Putamen (tissue), 1 donor: ENCODE measurements around the gene POLD4.
A peak's percentile ranks its signal among the peaks of the same experiment; 100 is the strongest.

Experiments used
- DNase-seq: peaks from one replicate; pipeline ENCODE4 v3.0.0-alpha.2; 2016; ENCODE audit warnings: low spot score

Gene POLD4

DNA sequence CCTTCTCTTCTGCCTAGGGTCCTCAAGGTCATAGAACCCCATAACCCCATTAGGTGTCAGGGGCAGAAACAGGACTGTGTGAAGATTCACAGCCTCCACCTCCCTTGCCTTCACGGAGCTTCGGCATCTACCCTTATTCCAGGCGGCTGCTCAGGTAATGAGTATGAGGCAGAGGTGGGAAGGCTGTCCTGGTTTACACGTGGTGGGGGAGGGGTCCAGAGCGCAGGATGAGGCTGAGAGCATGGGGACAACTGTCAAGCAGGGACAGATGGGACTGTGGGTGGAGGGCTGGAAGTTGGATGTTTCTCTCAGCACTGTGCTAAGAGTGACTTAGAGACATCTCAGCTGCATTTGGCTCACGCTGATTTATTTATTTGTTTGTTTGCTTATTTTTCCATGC lies 34.2 kb upstream of the POLD4 start:
- DNase-seq = no peak

DNA sequence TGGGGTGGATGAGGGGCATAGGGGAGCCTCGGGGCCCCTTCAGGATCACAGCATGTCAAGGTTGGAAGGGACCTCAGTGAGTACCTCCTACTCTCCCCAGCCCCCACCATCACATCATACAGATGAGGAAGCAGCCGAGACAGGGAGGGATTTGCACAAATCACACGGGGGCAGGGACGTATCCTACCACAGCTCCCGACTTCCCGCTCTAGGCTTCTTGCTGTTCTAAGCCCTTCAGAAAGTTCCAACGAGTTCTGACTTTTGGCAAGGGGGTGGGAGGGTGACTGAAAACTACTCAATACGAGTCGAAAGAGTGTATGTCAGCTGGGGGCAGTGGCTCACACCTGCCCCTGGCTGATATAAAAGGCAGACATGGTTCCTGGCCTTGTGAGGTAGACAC lies 33.7 kb upstream of the POLD4 start:
- DNase-seq = no peak

DNA sequence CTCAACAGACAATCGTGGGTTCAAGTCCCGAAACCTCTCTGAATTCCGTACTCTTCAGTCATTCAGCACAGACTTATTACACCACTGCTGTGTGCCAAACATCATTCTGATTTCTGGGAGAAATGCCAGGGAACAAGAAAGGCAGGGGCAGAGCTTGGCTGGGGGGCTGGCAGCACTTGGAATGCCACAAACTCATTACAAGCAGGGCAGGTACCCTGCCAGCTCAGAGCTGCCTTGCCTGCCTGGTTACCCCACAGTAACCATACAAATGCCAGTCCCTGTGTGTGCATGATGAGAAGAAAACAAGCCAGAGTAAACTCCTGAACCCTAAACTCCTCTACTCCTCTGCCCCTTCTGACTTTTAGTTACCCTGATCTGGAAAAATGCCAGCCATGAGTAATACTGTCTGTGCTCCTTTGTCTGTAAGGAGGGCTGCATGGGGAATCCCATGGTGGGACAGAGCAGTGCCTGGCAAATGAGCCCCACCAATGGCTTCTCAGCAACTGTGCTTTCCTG lies 31.6 kb upstream of the POLD4 start:
- no peak for DNase-seq

DNA sequence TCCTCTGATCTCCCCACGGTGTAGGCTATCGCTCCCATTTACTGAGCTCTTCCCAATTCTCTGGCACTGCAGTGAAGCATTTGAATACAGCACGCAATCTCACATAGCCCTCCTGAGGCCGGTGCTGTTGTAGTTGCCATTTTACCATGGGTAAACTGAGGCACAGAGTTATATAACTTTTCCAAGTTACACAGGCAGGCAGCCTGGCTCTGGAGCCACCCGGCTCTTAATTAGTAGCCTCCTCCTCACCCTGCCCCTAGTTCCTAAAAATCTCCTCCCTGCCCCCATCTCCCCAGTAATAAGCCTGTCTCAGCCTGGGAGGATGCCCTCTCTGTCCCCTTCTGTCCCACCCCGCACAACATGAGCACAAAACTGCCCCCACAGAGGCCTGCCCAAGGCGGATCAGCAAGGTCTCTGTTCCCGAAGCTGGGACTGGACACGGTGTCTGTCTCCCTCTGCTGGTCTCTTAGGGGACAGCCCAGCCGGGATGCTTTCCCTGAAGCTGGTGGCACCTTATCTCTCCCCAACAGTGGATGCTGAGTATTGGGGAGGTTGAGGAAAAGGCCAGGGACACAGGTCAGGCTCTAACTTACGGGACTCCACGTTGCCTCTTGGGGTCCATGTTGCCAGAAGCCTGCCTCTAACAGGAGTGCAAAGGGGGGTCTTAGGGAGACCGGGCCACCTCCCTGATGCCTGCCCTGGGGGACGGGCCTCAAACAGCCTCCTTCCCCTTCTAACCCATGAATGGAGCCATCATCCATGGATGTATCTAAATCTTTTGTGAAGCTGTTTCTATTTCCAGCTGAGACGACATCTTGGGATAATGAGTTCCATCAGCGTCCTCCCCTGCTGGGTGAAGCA lies 29.2 kb upstream of the POLD4 start:
- peak; percentile 66 for DNase-seq

DNA sequence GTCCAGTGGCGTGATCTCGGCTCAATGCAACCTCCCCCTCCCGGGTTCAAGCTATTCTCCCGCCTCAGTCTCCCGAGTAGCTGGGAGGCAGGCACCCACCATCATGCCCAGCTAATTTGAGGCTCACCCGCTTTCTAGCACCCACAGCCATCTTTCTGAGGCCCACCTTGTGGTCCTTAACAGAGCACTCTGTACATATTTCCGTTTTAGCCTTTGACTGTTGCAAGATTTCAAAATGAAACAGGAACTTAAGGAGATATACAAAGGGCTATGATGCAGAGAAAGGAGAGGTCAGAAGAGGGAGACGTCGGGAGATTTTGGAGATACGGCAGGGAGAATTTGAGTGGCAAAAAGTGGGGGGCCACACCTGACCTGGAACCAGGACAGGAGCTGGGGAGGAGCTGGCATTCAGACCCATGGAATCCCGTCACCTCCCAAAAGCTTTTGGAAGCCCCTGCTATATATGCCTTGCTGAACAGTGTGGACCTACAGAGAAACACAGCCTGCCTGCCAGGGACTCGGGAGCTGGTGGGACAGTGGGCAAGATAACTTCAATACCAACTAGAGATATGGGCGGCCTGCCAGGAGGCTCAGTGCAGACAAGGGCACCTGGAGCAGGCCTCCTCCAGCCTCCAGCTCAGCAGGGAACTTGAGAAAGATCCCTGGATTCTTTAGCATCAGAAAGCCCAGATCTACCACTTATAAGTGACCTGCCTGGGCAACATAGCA lies 28.1 kb upstream of the POLD4 start:
- DNase-seq = no peak

DNA sequence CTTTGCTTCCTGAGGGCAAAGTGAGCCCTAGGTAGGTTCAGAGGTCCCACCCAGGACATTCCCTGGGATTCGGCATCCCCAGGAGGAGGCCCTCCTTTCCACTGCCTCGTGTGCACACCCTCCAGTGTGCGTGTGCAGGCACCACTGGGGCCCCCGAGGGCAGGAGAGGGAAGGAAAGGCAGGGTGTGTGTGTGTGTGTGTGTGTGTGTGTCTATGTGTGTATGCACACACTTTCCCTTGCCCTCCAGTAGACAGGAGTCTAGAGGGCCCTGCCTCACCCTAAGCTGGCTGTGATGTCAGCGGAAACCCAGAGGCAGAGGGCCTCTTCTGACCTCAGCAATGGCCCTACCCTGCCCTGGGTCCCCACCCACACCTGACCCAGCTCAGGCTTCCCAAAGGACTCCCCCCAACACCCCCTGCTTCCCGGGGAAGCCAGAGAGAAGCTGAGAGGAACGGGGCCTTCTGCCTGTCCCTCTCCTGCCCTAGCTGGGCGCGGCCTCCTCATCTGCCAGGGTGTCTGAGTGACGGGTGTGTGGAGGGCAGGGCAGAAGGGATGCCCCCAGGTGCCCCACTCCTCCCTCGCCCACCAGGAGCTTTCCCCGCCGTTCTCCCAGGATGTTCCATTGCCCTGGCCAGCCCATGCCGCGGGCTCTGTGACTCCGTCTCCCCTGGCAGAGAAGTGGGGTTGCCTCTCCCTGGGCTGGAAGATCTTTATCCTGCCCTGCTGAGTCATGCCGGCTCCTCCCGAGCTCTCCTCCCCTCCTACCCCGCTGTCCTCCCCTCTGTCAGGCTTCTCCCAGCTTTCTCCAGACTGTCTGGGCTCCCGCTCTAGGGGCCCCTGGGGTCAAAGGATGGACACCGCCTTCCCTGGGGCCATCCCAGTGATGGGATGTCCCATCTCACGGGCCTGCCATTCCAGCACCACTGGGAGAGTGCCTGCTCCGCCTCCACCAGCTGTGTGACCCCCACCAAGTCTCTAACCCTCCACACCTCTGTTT lies 26.0 kb upstream of the POLD4 start:
- no peak for DNase-seq

DNA sequence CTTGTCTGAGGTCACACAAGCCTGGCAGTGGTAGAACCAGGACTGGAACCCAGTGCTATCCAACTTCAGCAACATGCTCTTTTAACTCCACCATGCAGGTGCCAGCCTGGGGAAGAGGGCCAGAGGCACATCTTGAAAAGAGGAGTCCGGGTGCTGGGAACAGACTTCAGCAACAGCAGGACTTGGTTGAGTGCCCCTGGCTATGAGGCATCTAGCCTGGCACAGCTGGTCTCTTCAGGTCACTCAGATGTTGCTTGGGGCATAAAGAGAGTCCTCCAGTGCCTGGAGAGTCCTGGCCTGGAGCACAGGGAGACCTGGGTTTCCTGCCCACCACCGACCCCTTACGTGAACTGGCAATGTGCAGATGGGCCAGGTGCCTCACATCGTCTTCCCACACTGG lies 25.2 kb upstream of the POLD4 start:
- no peak for DNase-seq

DNA sequence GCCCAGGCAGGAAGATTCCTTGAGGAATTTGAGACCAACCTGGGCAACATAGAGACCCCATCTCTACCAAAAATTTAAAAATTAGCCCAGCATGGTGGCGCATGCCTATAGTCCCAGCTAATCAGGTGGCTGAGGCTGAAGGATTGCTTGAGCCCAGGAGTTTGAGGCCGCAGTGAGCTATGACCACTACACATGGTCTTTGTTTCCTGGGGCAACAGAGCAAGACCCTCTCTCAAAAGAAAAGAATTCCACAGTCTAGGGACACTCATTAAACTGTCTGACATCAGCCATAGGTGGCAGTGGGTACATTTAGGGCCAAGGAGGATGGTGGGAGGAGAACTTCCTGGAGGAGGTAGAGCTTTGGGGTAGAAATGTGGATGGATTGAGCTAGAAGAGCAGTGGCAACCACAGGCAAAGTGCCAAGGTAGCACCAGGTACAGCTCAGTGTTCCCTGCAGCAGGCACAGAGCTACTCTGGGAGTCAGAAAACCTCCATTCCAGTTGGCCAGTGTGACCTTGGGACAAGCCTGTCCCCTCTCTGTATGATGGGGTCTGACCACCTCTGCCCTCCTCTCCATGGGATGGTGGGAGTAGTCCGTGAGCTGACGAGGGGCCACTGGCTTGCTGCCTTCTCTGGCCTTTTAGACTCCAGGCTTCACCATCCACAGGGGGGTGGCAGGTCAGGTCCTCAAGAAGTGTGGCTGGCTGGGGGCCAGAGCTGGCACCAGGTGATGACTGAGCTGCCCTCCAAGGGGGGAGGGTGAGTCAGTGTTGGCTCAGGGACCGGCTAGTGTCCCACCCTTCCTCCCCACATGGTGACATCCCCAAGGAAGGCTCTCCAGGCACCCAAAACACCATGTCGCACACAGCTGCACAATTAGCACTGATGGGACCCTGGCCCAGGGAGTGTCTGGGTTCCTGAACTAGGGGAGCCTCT lies 23.8 kb upstream of the POLD4 start:
- no peak for DNase-seq

DNA sequence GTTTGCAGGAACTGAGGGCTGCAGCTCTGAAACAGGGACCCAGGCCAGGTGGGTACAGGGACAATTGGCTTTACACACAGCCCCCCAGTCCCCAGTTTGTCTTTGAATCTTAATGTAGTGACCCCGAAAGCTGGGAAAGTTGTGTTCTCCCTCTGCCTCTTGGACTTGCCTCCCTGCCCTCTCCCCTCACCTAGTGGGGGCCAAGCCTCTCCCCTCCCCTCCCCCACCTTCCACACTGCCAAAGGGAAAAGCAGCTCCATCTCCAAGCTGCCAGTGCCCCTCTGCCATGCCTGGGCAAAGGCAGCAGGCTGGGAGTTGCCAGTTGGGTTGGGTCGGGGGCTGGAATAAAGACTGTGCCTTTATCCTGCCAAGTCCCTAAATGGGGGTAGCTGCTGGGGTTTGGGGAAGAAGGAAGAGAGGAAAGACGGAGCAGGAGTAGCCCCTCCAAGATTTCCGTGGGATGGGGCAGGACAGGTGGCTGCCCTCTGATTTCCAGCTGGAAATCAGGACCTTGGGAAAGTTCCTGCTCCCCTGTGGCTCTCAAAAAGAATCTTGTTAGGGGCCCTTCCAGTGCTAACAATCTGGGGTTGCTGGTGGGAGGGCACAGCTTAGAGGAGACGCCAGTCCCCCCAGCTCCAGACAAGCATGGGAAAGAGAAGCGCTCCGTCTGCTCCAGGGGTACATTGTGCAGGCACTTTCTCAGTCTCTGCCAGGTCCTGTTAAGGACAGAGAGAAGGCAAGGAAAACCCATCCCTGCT lies 22.9 kb upstream of the POLD4 start:
- no peak for DNase-seq

DNA sequence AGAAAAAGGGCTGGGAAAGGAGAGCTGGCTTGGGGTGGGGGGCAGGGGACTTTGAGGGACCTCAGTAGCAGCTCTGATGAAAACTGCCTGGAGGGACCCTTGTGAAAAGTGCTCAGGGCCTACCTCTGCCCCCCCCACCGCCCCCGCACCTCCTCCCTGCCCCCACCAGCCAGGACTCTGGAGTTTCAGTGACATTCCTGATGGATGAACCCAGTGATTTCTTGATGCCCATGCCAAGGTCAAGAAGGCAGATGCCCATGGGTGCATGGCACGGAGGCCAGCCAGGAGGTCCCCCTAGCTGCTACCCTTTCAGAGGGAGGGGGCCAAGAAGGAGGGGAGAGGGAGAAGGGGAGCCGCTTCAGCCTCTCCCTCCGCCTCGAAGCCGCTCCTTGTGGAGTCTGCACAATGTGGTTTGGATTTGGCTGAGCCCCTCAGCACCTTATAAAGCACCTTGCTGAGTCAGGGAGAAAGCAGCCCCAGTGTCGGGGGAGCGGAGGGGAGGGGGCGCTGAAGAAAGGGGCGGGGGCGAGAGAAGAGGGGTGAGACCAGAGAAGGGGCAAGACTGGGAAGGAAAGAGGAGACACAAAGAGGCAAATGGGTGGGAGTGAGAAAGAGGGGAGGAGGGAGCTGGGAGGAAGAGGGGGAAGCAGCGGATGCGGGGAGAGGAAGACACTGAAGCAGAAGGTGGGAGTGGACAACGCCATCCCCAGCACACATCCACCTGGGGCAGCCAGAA lies 22.1 kb upstream of the POLD4 start:
- no peak for DNase-seq

DNA sequence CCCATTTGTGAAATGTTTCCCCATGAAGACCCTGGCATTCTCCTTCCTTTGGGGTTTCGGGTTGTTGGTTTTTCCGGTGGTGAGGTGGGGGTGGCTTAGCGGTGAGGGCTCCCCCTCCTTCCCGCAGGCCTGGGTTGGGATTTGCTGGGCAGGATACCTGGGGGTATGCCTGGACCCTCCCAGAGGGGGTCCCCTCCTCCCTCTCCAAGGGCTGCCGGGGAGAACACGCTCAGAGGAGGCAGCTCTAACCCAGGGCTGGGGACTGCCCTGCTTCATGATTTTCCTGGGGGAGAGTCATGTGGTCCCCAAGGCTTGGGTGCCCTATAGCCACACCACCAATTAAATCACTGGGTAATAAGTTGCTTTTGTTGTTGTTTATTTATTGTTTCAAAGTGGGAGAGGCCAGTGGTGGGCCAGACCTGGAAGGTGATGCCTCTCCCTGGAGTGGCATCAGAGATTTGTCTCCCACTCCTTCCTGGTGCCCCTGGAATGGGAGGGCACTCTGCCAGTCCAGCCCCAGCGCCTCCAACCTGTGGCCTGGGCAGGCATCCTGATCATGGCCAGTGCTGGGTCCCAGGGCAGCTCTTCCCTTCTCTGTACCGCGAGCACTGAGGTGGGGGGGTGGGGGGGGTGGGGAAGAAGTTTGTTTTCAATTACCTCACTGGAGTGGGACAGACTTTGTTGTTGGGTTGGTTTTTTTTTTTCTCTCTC lies 21.4 kb upstream of the POLD4 start:
- no peak for DNase-seq

DNA sequence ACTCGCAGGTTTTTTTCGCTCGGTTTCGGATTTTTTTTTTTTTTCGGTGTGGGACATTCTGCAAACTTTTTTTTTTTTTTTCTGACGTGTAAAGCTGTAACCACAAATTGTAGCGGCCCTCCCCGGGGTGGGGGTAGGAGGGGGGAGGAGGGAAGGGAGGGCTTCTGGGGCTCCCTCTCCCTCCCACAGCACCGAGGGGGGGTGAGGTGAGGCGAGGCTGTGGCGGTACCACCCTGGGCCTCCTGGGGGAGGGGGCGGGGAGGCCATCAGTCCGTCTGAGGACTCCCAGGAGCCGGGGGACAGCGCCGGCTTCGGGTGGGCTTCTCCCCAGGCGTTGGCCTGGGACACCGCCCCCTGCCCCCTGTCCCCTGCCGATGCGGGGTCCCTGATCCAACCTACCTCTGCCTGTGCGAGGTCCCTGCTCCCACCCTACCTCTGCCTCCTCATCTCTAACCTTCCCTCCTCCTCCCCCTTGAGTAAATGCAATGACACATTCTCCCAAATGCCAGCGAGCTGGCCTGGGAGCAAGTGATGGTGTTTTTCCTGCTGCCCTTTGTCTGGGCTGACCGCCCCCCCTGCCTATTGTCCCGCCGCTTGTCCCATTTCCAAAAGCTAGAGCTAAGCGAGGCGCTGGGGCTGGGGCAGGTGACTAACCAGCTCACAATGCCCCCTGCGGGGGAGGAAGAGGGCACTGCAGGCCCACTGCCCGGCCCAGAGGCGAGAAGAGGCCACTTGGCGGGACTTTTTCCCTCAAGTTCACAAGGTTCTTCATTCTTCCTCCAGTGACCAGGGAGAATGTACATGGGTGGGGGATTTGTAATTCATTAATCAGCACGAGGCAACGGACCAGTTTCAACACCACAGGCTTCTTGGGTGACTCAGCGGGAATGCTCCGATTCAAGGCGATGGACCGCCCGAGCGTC lies 20.6 kb upstream of the POLD4 start:
- DNase-seq = no peak

DNA sequence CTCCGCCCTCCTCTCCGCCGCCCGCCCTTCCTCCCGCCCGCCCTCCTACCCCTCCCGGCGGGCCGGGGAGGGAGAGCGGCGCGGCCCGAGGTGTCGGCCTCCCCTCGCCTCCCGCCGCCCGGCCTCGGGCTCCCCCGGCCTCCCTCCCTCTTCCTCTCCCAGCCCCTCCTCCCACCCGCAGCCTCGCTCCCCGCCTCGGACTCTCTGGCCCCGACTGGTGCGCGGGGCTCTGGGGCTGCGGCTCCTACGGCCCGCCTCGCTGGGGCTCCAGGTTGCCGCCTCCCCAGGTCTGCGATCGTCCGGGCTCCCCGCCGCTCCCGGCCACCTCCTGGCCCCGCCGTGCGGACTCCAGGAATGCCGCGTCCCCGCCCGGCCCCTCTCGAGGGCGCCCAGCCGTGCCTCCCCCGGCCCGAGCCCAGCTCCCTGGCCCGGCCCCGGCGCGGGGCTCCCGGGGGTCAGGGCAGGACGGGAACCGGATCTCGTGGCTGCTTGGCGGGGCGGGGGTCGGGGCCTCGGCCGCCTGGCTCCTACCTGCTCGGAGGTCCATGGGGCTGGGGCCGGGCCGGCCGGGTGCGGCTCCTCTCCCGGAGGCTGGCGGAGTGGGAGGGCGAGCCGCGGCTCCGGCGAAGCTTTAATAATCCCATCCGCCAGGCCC lies 19.8 kb upstream of the POLD4 start, which contains the start of gene CLCF1:
Gene CLCF1 (minus strand): TSS at position 606 of the 655 bp plus-strand sequence. CDS start 59 bp downstream, at position 547.
- no peak for DNase-seq

DNA sequence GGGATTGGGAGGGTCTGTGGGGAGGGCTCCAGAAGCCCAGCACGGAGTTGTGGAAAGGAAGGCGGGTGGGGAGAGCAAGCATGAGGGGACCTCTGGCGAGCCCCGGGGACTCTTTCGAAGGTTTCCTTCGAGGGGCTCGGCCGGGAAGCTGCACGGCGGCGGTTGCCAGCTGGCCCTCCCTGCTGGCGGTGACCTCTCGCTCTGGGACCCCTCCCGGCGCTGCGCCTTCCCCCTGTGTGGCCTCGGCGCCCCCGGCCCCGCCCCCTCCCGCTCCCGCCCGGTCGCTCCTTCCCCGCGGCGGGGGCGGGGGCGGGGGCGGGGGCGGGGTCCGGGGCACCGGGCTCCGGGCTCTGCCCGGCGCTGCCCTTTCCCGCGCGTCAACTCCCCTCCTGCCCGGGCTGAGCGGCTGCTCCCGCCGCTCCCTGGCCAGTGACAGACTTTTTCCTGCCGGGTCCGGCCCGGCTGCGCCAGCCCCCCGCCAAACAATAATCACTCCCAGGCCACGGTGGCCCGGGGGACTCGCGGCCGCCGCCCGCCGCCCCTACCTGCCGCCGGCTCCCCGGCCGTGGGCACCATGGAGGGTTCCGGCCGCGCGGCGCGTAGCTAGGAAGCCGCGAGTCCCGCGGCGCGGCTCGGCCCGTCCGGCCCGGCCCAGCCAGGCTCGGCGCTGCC lies 19.1 kb upstream of the POLD4 start:
- no peak for DNase-seq

DNA sequence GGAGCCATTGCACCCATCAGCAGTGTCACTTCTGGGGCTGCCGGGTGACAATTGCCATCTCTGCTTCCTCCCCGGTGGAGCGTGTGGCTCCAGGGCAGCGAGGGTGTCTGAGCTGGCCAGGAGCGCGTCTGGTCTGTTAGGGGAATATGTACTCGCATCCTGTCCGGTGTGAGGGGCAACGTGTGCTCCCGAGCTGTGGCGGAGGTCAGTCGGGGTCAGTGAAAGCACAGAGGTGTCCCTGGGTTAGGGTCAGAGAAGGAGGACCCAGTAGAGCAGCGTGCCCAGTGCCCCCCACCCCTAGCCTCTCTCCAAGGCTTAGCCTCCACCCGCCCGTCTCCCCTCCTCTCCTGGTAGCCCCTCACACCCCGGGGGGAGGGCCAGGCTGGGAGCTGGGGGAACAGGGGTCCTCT lies 18.6 kb upstream of the POLD4 start:
- DNase-seq = no peak

DNA sequence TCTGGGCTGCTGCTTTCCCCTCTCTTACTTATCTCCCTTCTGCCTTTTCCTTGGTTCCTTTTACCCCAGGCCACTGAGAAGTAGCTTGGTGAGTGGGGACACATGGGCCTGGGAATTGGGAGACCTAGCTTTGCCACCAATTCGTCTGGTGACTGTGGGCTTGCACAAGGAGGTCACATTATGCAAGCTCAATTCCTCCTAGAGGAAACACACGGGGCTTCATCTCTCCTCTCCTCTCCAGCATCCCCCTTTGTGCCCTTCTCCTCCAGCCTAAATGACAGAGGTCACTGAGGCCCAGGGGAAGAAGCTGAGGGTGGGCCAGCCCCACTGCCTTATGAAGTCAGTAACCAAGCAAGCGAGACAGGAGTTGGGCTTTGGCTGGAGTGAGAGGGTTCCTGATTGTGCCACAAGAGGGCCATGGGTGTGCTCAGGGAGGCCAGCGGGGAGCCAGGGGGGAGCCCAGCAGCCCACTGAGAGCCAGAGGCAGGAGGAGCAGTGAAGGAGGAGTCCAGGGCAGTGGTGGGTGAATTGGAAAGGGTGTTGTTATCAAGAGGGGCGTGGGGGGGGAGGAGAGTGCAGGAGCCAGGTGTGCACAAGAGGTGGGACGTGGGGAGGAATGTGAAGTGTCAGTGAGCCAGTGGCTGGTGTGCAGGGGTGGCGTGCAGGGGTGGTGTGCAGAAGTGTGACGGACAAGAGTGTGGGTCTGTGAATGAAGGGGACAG lies 18.0 kb upstream of the POLD4 start:
- DNase-seq = no peak
